ENCODE data around the gene CSRP3. TPM values are rescaled to one million over a fixed set of nuclear protein-coding genes. Genes with fewer than 3 reads are reported as not detected.

The CSRP3 gene
- polyA plus RNA-seq, 2 donors = 0.11 to 0.37 TPM

- H3K27me3 ChIP-seq (ENCODE audit: control insufficient read depth in 1 of 2, insufficient read depth in 2 of 2, low read length in 2 of 2) = no peaks in the 10 kb centered on the region
- WGBS, 2 donors = 66 to 81% methylated on average over 4 of the region's 4 CpGs
- no peak overlapping the region for H3K4me3 ChIP-seq (ENCODE audit: low read depth in 1 of 2, low read length in 2 of 2)
These were observed 8.0 kb upstream of the CSRP3 start for GRCh38 chr11:19209617-19210370.

GRCh38 chr11:19208959-19209546 is 7.3 kb upstream of the CSRP3 start:
- Histone ChIP-seq H3K27ac (ENCODE audit: low read depth in 2 of 2, low read length in 1 of 2) (no peak overlapping the region), H3K27me3 (ENCODE audit: control insufficient read depth in 1 of 2, insufficient read depth in 2 of 2, low read length in 2 of 2) (no peaks in the 10 kb centered on the region), H3K36me3 (ENCODE audit: control insufficient read depth in 2 of 2, insufficient read depth in 2 of 2, low read length in 1 of 2) (no peaks in the 10 kb centered on the region), H3K4me3 (ENCODE audit: low read depth in 1 of 2, low read length in 2 of 2) (no peak overlapping the region), H3K9me3 (ENCODE audit: control insufficient read depth in 2 of 2, insufficient read depth in 1 of 2, low read depth in 1 of 2, low read length in 1 of 2) (no peaks in the 10 kb centered on the region), H3K4me1 (ENCODE audit: control insufficient read depth in 2 of 2, insufficient read depth in 2 of 2, low read length in 1 of 2) (no peaks in the 10 kb centered on the region)
- 41 to 71% methylated on average over 3 of the region's 3 CpGs for WGBS, 2 donors

More at GRCh38 chr11:19209617-19210370, 8.0 kb upstream of the CSRP3 start:
- Histone ChIP-seq H3K9me3 (ENCODE audit: control insufficient read depth in 2 of 2, insufficient read depth in 1 of 2, low read depth in 1 of 2, low read length in 1 of 2) (no peaks in the 10 kb centered on the region), H3K27ac (ENCODE audit: low read depth in 2 of 2, low read length in 1 of 2) (no peak overlapping the region), H3K4me1 (ENCODE audit: control insufficient read depth in 2 of 2, insufficient read depth in 2 of 2, low read length in 1 of 2) (no peaks in the 10 kb centered on the region), H3K36me3 (ENCODE audit: control insufficient read depth in 2 of 2, insufficient read depth in 2 of 2, low read length in 1 of 2) (no peaks in the 10 kb centered on the region)

- no peaks in the 10 kb centered on the region for H3K36me3 ChIP-seq (ENCODE audit: control insufficient read depth in 2 of 2, insufficient read depth in 2 of 2, low read length in 1 of 2)
- no peaks in the 10 kb centered on the region for H3K4me1 ChIP-seq (ENCODE audit: control insufficient read depth in 2 of 2, insufficient read depth in 2 of 2, low read length in 1 of 2)
These were observed 6.4 kb upstream of the CSRP3 start for GRCh38 chr11:19208181-19208580.

GRCh38 chr11:19204836-19205235 is 3.1 kb upstream of the CSRP3 start:
- Histone ChIP-seq H3K36me3 (ENCODE audit: control insufficient read depth in 2 of 2, insufficient read depth in 2 of 2, low read length in 1 of 2) (no peaks in the 10 kb centered on the region), H3K9me3 (ENCODE audit: control insufficient read depth in 2 of 2, insufficient read depth in 1 of 2, low read depth in 1 of 2, low read length in 1 of 2) (no peaks in the 10 kb centered on the region), H3K27ac (ENCODE audit: low read depth in 2 of 2, low read length in 1 of 2) (no peak overlapping the region), H3K27me3 (ENCODE audit: control insufficient read depth in 1 of 2, insufficient read depth in 2 of 2, low read length in 2 of 2) (no peaks in the 10 kb centered on the region), H3K4me1 (ENCODE audit: control insufficient read depth in 2 of 2, insufficient read depth in 2 of 2, low read length in 1 of 2) (peaks cover 0 to 2% of the 10 kb centered on the region in 2 donors), H3K4me3 (ENCODE audit: low read depth in 1 of 2, low read length in 2 of 2) (no peak overlapping the region)
- WGBS, 2 donors = 92 to 94% methylated on average over 5 of the region's 5 CpGs

More at GRCh38 chr11:19208181-19208580, 6.4 kb upstream of the CSRP3 start:
- Histone ChIP-seq H3K27me3 (ENCODE audit: control insufficient read depth in 1 of 2, insufficient read depth in 2 of 2, low read length in 2 of 2) (no peaks in the 10 kb centered on the region), H3K27ac (ENCODE audit: low read depth in 2 of 2, low read length in 1 of 2) (no peak overlapping the region), H3K4me3 (ENCODE audit: low read depth in 1 of 2, low read length in 2 of 2) (no peak overlapping the region), H3K9me3 (ENCODE audit: control insufficient read depth in 2 of 2, insufficient read depth in 1 of 2, low read depth in 1 of 2, low read length in 1 of 2) (no peaks in the 10 kb centered on the region)
- 83 to 84% methylated on average over 2 of the region's 2 CpGs for WGBS, 2 donors

GRCh38 chr11:19200410-19201201 is 1.2 kb downstream of the CSRP3 start:
- no peaks in the 10 kb centered on the region for H3K27me3 ChIP-seq (ENCODE audit: control insufficient read depth in 1 of 2, insufficient read depth in 2 of 2, low read length in 2 of 2)
- H3K27ac ChIP-seq (ENCODE audit: low read depth in 2 of 2, low read length in 1 of 2) = no peak overlapping the region
- H3K4me3 ChIP-seq (ENCODE audit: low read depth in 1 of 2, low read length in 2 of 2) = no peak overlapping the region
- no peaks in the 10 kb centered on the region for H3K9me3 ChIP-seq (ENCODE audit: control insufficient read depth in 2 of 2, insufficient read depth in 1 of 2, low read depth in 1 of 2, low read length in 1 of 2)
- H3K36me3 ChIP-seq (ENCODE audit: control insufficient read depth in 2 of 2, insufficient read depth in 2 of 2, low read length in 1 of 2) = no peaks in the 10 kb centered on the region
- WGBS, 2 donors = 29 to 33% methylated on average over 6 of the region's 6 CpGs
- peaks cover 0 to 2% of the 10 kb centered on the region in 2 donors for H3K4me1 ChIP-seq (ENCODE audit: control insufficient read depth in 2 of 2, insufficient read depth in 2 of 2, low read length in 1 of 2)

- no peak overlapping the region for H3K27ac ChIP-seq (ENCODE audit: low read depth in 2 of 2, low read length in 1 of 2)
These were observed 2.0 kb downstream of the CSRP3 start for GRCh38 chr11:19199771-19200170.

GRCh38 chr11:19199048-19199447 is 2.7 kb downstream of the CSRP3 start:
- Histone ChIP-seq H3K9me3 (ENCODE audit: control insufficient read depth in 2 of 2, insufficient read depth in 1 of 2, low read depth in 1 of 2, low read length in 1 of 2) (no peaks in the 10 kb centered on the region), H3K27me3 (ENCODE audit: control insufficient read depth in 1 of 2, insufficient read depth in 2 of 2, low read length in 2 of 2) (no peaks in the 10 kb centered on the region), H3K27ac (ENCODE audit: low read depth in 2 of 2, low read length in 1 of 2) (no peak overlapping the region), H3K36me3 (ENCODE audit: control insufficient read depth in 2 of 2, insufficient read depth in 2 of 2, low read length in 1 of 2) (no peaks in the 10 kb centered on the region), H3K4me1 (ENCODE audit: control insufficient read depth in 2 of 2, insufficient read depth in 2 of 2, low read length in 1 of 2) (peaks cover 0 to 2% of the 10 kb centered on the region in 2 donors), H3K4me3 (ENCODE audit: low read depth in 1 of 2, low read length in 2 of 2) (no peak overlapping the region)
- WGBS, 2 donors = 90% methylated on average over 7 of the region's 7 CpGs

More at GRCh38 chr11:19199771-19200170, 2.0 kb downstream of the CSRP3 start:
- Histone ChIP-seq H3K36me3 (ENCODE audit: control insufficient read depth in 2 of 2, insufficient read depth in 2 of 2, low read length in 1 of 2) (no peaks in the 10 kb centered on the region), H3K4me3 (ENCODE audit: low read depth in 1 of 2, low read length in 2 of 2) (no peak overlapping the region), H3K4me1 (ENCODE audit: control insufficient read depth in 2 of 2, insufficient read depth in 2 of 2, low read length in 1 of 2) (peaks cover 0 to 2% of the 10 kb centered on the region in 2 donors), H3K27me3 (ENCODE audit: control insufficient read depth in 1 of 2, insufficient read depth in 2 of 2, low read length in 2 of 2) (no peaks in the 10 kb centered on the region), H3K9me3 (ENCODE audit: control insufficient read depth in 2 of 2, insufficient read depth in 1 of 2, low read depth in 1 of 2, low read length in 1 of 2) (no peaks in the 10 kb centered on the region)
- 30 to 39% methylated on average over 3 of the region's 3 CpGs for WGBS, 2 donors

GRCh38 chr11:19196432-19196831 is 5.4 kb downstream of the CSRP3 start:
- no peak overlapping the region for H3K4me3 ChIP-seq (ENCODE audit: low read depth in 1 of 2, low read length in 2 of 2)
- 76 to 77% methylated on average over 6 of the region's 6 CpGs for WGBS, 2 donors
- H3K27me3 ChIP-seq (ENCODE audit: control insufficient read depth in 1 of 2, insufficient read depth in 2 of 2, low read length in 2 of 2) = no peaks in the 10 kb centered on the region
- H3K27ac ChIP-seq (ENCODE audit: low read depth in 2 of 2, low read length in 1 of 2) = no peak overlapping the region
- no peaks in the 10 kb centered on the region for H3K9me3 ChIP-seq (ENCODE audit: control insufficient read depth in 2 of 2, insufficient read depth in 1 of 2, low read depth in 1 of 2, low read length in 1 of 2)
- no peaks in the 10 kb centered on the region for H3K36me3 ChIP-seq (ENCODE audit: control insufficient read depth in 2 of 2, insufficient read depth in 2 of 2, low read length in 1 of 2)
- H3K4me1 ChIP-seq (ENCODE audit: control insufficient read depth in 2 of 2, insufficient read depth in 2 of 2, low read length in 1 of 2) = peaks cover 0 to 2% of the 10 kb centered on the region in 2 donors

- WGBS, 2 donors = 84 to 89% methylated on average over 4 of the region's 4 CpGs
- Histone ChIP-seq H3K27ac (ENCODE audit: low read depth in 2 of 2, low read length in 1 of 2) (no peak overlapping the region), H3K27me3 (ENCODE audit: control insufficient read depth in 1 of 2, insufficient read depth in 2 of 2, low read length in 2 of 2) (no peaks in the 10 kb centered on the region), H3K36me3 (ENCODE audit: control insufficient read depth in 2 of 2, insufficient read depth in 2 of 2, low read length in 1 of 2) (no peaks in the 10 kb centered on the region), H3K9me3 (ENCODE audit: control insufficient read depth in 2 of 2, insufficient read depth in 1 of 2, low read depth in 1 of 2, low read length in 1 of 2) (no peaks in the 10 kb centered on the region), H3K4me3 (ENCODE audit: low read depth in 1 of 2, low read length in 2 of 2) (no peak overlapping the region), H3K4me1 (ENCODE audit: control insufficient read depth in 2 of 2, insufficient read depth in 2 of 2, low read length in 1 of 2) (no peaks in the 10 kb centered on the region)
These were observed 7.0 kb downstream of the CSRP3 start for GRCh38 chr11:19194620-19195308.

All from esophagus (tissue), 2 donors.